Measurements from ENCODE around the gene IL26.

IL26 gene

DNA sequence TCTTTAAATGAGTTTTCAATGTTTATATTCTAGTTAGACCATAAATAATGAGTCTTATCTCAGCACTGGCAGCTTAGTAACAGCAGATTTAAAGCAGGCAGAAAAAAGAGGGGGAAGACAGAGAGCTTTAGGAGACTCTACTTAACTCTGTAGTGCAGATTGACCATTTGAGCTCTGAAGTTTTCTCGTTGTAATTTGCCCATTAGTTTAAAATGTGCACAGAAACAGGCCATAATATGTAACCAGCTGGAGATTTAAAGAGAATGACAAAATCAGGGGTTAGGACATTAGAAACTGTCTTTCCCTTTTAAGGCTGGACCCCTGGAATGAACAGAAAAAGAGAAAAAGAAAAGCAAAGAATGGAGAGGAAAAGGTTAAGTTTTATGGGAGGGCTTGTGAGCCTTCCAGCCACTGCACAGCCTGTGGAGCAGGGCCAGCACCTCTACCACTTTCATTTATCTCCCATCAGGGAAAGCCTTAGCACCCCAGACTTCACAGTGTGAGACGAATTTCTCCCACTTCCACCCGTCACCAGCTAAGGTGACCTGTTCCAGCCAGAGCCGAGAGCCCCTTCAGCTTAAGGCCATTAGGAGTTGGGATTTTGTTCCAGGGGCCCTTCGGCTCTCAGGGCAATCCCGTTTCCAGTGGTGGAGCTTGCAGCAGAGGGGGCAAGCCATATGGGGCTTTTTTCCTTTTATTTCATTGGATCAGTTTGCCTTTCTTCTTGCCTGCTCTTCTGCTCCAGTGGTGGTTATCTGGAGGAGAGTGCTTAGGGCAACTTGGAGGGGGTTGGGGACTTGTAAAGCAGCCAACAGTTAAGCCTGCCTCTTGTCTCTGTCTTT lies 19.8 kb upstream of the IL26 start:
- no peak for DNase-seq (ENCODE audit: low read depth)
- no peak overlapping the region for H3K4me3 ChIP-seq (ENCODE audit: low read depth, low read length)
- TF ChIP-seq, protein P1, sequence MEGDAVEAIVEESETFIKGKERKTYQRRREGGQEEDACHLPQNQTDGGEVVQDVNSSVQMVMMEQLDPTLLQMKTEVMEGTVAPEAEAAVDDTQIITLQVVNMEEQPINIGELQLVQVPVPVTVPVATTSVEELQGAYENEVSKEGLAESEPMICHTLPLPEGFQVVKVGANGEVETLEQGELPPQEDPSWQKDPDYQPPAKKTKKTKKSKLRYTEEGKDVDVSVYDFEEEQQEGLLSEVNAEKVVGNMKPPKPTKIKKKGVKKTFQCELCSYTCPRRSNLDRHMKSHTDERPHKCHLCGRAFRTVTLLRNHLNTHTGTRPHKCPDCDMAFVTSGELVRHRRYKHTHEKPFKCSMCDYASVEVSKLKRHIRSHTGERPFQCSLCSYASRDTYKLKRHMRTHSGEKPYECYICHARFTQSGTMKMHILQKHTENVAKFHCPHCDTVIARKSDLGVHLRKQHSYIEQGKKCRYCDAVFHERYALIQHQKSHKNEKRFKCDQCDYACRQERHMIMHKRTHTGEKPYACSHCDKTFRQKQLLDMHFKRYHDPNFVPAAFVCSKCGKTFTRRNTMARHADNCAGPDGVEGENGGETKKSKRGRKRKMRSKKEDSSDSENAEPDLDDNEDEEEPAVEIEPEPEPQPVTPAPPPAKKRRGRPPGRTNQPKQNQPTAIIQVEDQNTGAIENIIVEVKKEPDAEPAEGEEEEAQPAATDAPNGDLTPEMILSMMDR (IDR thresholded peaks at IDR 0.05; ENCODE audit: low read depth, low read length, missing control alignments): no peak

GRCh38 chr12:68242777-68243176 lies 17.2 kb upstream of the IL26 start:
- TF ChIP-seq, protein P1 (IDR thresholded peaks at IDR 0.05; ENCODE audit: low read depth, low read length, missing control alignments): no peak
- no peak overlapping the region for H3K4me3 ChIP-seq (ENCODE audit: low read depth, low read length)
- DNase-seq (ENCODE audit: low read depth): no peak

- TF ChIP-seq, protein P1 (IDR thresholded peaks at IDR 0.05; ENCODE audit: low read depth, low read length, missing control alignments): no peak
- H3K4me3 ChIP-seq (ENCODE audit: low read depth, low read length): no peak overlapping the region
- DNase-seq (ENCODE audit: low read depth): peak; percentile 66
Measured at GRCh38 chr12:68240975-68241374, 15.4 kb upstream of the IL26 start.

- DNase-seq (ENCODE audit: low read depth): no peak
- H3K4me3 ChIP-seq (ENCODE audit: low read depth, low read length): no peak overlapping the region
- TF ChIP-seq, protein P1 (IDR thresholded peaks at IDR 0.05; ENCODE audit: low read depth, low read length, missing control alignments): no peak
Measured at GRCh38 chr12:68240079-68240478, 14.5 kb upstream of the IL26 start.

DNA sequence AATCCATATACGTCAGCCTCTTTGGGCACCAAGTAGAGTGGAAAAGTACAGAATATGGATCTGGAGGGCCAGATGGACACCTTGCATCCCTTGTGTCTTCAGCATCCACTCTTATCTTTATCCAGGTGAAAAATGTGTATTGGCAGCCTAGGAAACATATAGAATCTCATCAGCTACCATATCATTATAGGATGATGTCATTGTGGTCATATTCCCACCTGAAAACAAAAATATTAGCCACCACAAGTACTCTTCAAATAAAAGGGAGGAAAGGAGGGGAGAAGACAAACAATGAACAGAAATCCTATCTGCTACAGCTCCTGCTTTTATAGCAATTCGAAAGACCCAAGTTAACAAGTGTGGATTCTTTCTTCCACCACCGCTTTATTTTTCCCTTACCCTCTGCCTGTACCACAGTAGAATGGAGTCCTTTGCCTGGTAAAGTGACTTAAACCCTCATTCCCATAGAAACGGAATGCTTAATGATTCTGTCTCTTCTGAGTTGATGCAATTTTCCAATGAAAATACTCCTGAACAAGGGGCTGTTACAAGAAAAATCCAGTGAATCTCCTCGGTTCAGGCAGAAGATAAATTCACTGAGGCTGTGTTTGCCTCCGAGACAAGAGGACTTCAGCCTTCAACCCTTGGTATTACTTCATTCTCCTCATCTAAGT lies 13.8 kb upstream of the IL26 start:
- H3K4me3 ChIP-seq (ENCODE audit: low read depth, low read length): no peak overlapping the region
- DNase-seq (ENCODE audit: low read depth): no peak
- TF ChIP-seq, protein P1 (IDR thresholded peaks at IDR 0.05; ENCODE audit: low read depth, low read length, missing control alignments): no peak

GRCh38 chr12:68237619-68238018 lies 12.0 kb upstream of the IL26 start:
- no peak overlapping the region for H3K4me3 ChIP-seq (ENCODE audit: low read depth, low read length)
- TF ChIP-seq, protein P1 (IDR thresholded peaks at IDR 0.05; ENCODE audit: low read depth, low read length, missing control alignments): no peak
- no peak for DNase-seq (ENCODE audit: low read depth)
